Measurements from ENCODE around the gene CT83.

CT83 gene

GRCh38 chrX:116462822-116463221 is at the start of gene CT83:
CT83 (minus strand) TSS chrX:116462976; CDS start chrX:116462856, 120 bp downstream.
- DNase-seq, result peak; percentile 55

- no peak for DNase-seq
Observed at GRCh38 chrX:116499780-116500179, 37.0 kb upstream of the CT83 start.

GRCh38 chrX:116493271-116493670 is 30.5 kb upstream of the CT83 start:
- no peak for DNase-seq

- DNase-seq, result peak; percentile 9
Observed at GRCh38 chrX:116490104-116490503, 27.3 kb upstream of the CT83 start.

GRCh38 chrX:116480059-116480458 is 17.3 kb upstream of the CT83 start:
- DNase-seq, result no peak

- DNase-seq, result no peak
Observed at GRCh38 chrX:116449156-116449555, 13.6 kb downstream of the CT83 start.

GRCh38 chrX:116436358-116436816 is 26.4 kb downstream of the CT83 start, which contains the start of gene SLC6A14:
SLC6A14 (plus strand) TSS chrX:116436606; CDS start chrX:116436710, 104 bp downstream.
- DNase-seq, result peak; percentile 62

- DNase-seq, result no peak
Observed at GRCh38 chrX:116435597-116435996, 27.2 kb downstream of the CT83 start.

- DNase-seq, result no peak
Observed at GRCh38 chrX:116427978-116428377, 34.8 kb downstream of the CT83 start.

- no peak for DNase-seq
Observed at GRCh38 chrX:116417968-116418367, 44.8 kb downstream of the CT83 start.

GRCh38 chrX:116417214-116417613 is 45.6 kb downstream of the CT83 start:
- no peak for DNase-seq

- DNase-seq, result no peak
Observed at GRCh38 chrX:116413273-116413672, 49.5 kb downstream of the CT83 start.

All from NCI-H510A treated with DMSO at 0.1 percent for 48 hours (cell line).